Activated naive CD8-positive, alpha-beta T cell treated with anti-CD3 and anti-CD28 coated beads, Interleukin-2, amount 10 ng/mL, durations not matched to agents 7 days and 5 days (primary cell): ENCODE data around the gene FALEC. TPM values are rescaled to one million over a fixed set of nuclear protein-coding genes. Genes with fewer than 3 reads are reported as not detected.

Source experiments
- ATAC-seq: fragments of 150-1000 bp; cut with Tn5 transposase; one replicate; pipeline ENCODE4 v1.10.0; 2021; ENCODE audit warnings: low read depth, moderate library complexity
- POLR2A ChIA-PET: fragments of 350-600 bp; sonication (Branson Sonifier 250); formaldehyde crosslinking; loops from one replicate; lab custom pipeline; 2021; ENCODE audit warnings: antibody characterized with exemption; lab: Charles Lee
- DNase-seq: peaks from one replicate; pipeline ENCODE4 v3.0.0; 2021
- H3K27ac Mint-ChIP-seq: one replicate; pipeline ENCODE4 v1.8.0; 2022; ENCODE audit warnings: mild to moderate bottlenecking, mixed read lengths
- H3K27me3 Mint-ChIP-seq: one replicate; pipeline ENCODE4 v1.8.0; 2022; ENCODE audit warnings: mild to moderate bottlenecking, moderate library complexity, mixed read lengths
- H3K36me3 Mint-ChIP-seq: one replicate; pipeline ENCODE4 v1.8.0; 2021; ENCODE audit warnings: mild to moderate bottlenecking, mixed read lengths
- H3K4me1 Mint-ChIP-seq: one replicate; pipeline ENCODE4 v1.8.0; 2021; ENCODE audit warnings: mixed read lengths
- H3K4me3 Mint-ChIP-seq: one replicate; pipeline ENCODE4 v1.8.0; 2022; ENCODE audit warnings: mild to moderate bottlenecking, moderate library complexity, mixed read lengths
- H3K9me3 Mint-ChIP-seq: one replicate; pipeline ENCODE4 v1.8.0; 2021; ENCODE audit warnings: mixed read lengths
- total RNA-seq, 2 experiments: library from RNA; stranded (reverse); gene quantifications; one replicate each; pipeline ENCODE4 v1.2.3, GENCODE V29; 2021

FALEC gene
- total RNA-seq, 2 experiments from 2014 or later: 0.58 to 0.60 TPM

GRCh38 chr1:150486966-150487762 lies 28.4 kb upstream of the FALEC start, which contains the start of gene TARS2:
TARS2 (plus strand) TSS chr1:150487419; CDS start chr1:150487451, 32 bp downstream.
- peaks cover 11% of the 10 kb centered on the region for H3K4me1 Mint-ChIP-seq
- DNase-seq (peak; percentile 84), ATAC-seq (peak; percentile 100)
- H3K36me3 Mint-ChIP-seq: peaks cover 8% of the 10 kb centered on the region
- POLR2A ChIA-PET: interaction anchor here (0.7 to 3.0 kb wide), 10 partner anchors 10 to 254 kb away, joined by 3 to 20 read pairs (median 4); partner anchors contain the start of genes ENSA, FALEC and MCL1
- peak within 1 kb of the TSS; percentile 96 for H3K4me3 Mint-ChIP-seq
- H3K9me3 Mint-ChIP-seq: no peaks in the 10 kb centered on the region
- H3K27ac Mint-ChIP-seq: peak within 1 kb of the TSS; percentile 96
- no peaks in the 10 kb centered on the region for H3K27me3 Mint-ChIP-seq

GRCh38 chr1:150487763-150488115 lies 27.8 kb upstream of the FALEC start:
- Mint-ChIP-seq H3K36me3 (peaks cover 11% of the 10 kb centered on the region), H3K27me3 (no peaks in the 10 kb centered on the region), H3K4me1 (peaks cover 11% of the 10 kb centered on the region), H3K27ac (peak overlapping the region; percentile 96), H3K9me3 (no peaks in the 10 kb centered on the region), H3K4me3 (peak overlapping the region; percentile 96)
- DNase-seq: peak; percentile 25
- no peak for ATAC-seq
- POLR2A ChIA-PET: interaction anchor here (0.8 to 3.0 kb wide), 9 partner anchors 10 to 254 kb away, joined by 3 to 20 read pairs (median 4); partner anchors contain the start of genes FALEC and MCL1

DNA sequence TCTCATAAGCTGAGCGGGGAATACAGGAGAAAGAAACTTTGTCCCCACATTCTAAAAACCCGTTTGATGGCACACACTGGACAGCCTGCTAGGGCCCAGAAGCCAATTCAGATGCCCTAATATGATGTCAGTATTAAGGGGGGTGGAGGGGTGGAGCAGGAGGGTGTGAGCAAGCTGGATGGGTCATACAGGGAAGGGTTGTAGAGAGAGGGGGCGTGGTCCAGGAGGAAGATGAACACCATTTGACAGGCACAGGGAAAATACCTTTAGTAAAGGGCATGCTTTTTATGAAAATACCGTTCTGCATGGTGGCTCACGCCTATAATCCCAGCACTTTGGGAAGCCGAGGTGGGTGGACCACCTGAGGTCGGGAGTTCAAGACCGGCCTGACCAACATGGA lies 22.4 kb upstream of the FALEC start:
- ATAC-seq (no peak), DNase-seq (peak; percentile 3)
- Mint-ChIP-seq H3K27me3 (no peaks in the 10 kb centered on the region), H3K4me3 (no peak overlapping the region), H3K36me3 (peaks cover 31% of the 10 kb centered on the region), H3K27ac (no peak overlapping the region), H3K9me3 (no peaks in the 10 kb centered on the region), H3K4me1 (peaks cover 3% of the 10 kb centered on the region)
- POLR2A ChIA-PET: no interaction called here

DNA sequence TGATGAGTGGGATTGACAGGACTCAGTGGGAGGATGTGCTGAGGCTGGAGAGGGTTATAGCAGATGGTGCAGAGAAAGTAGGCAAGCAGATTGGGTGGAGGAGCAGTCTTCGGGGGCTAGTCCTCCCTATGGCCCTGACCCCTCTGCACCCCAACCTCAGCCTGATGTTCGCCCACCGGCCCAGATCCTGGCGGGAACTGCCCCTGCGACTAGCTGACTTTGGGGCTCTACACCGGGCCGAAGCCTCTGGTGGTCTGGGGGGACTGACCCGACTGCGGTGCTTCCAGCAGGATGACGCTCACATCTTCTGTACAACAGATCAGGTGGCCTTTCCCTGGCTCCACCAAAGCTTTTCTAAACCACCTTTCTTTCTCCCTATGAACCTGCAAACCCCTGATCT lies 17.2 kb upstream of the FALEC start:
- no peak overlapping the region for H3K27ac Mint-ChIP-seq
- no peak overlapping the region for H3K4me3 Mint-ChIP-seq
- peaks cover 32% of the 10 kb centered on the region for H3K36me3 Mint-ChIP-seq
- no peaks in the 10 kb centered on the region for H3K27me3 Mint-ChIP-seq
- POLR2A ChIA-PET: interaction anchor here (0.6 kb wide), 1 partner anchor 11 kb away, joined by 3 read pairs; the partner anchor contains the start of gene TARS2
- ATAC-seq (no peak), DNase-seq (peak; percentile 15)
- H3K4me1 Mint-ChIP-seq: no peaks in the 10 kb centered on the region
- H3K9me3 Mint-ChIP-seq: no peaks in the 10 kb centered on the region

- Mint-ChIP-seq H3K36me3 (peaks cover 15% of the 10 kb centered on the region), H3K27me3 (no peaks in the 10 kb centered on the region), H3K4me3 (no peak overlapping the region), H3K9me3 (no peaks in the 10 kb centered on the region), H3K27ac (no peak overlapping the region), H3K4me1 (peaks cover 4% of the 10 kb centered on the region)
- POLR2A ChIA-PET: interaction anchor here (0.6 kb wide), 1 partner anchor 10 kb away, joined by 3 read pairs; the partner anchor contains the start of gene FALEC
- ATAC-seq: no peak
- DNase-seq: no peak
These were observed 10.1 kb upstream of the FALEC start for GRCh38 chr1:150505431-150505830.

- no peak within 1 kb of the TSS for H3K4me3 Mint-ChIP-seq
- DNase-seq: no peak
- H3K36me3 Mint-ChIP-seq: peaks cover 10% of the 10 kb centered on the region
- ATAC-seq: peak; percentile 13
- peaks cover 4% of the 10 kb centered on the region for H3K4me1 Mint-ChIP-seq
- no peaks in the 10 kb centered on the region for H3K27me3 Mint-ChIP-seq
- POLR2A ChIA-PET: no interaction called here
- H3K9me3 Mint-ChIP-seq: no peaks in the 10 kb centered on the region
- H3K27ac Mint-ChIP-seq: no peak within 1 kb of the TSS
These were observed 7.4 kb upstream of the FALEC start, which contains the start of gene ECM1 for GRCh38 chr1:150507912-150508864. ECM1 (plus strand) TSS chr1:150508109; CDS start chr1:150508210, 101 bp downstream.

DNA sequence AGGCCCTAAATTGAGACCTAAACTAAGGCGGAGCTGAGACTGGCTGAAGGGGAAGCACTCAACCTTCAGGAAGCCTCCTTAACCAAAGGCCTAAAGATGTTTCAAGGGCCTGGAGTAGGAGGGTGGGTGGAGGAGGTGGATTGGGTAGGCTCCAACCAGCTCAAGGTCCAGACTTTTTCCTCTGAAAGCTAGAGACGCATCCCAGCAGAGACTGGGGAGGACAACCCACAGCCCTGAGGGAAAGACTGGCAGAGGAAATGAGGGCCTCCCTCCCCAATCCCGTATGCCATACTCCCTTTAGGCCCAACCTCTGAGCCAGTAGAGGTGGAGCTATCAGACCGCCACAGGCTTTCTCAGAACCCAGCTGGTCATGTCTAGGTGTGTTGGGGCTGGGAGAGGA lies 6.6 kb upstream of the FALEC start:
- no peak for DNase-seq
- Mint-ChIP-seq H3K9me3 (no peaks in the 10 kb centered on the region), H3K4me1 (peaks cover 6% of the 10 kb centered on the region), H3K36me3 (peaks cover 8% of the 10 kb centered on the region), H3K27me3 (no peaks in the 10 kb centered on the region), H3K27ac (no peak overlapping the region), H3K4me3 (no peak overlapping the region)
- no peak for ATAC-seq
- POLR2A ChIA-PET: no interaction called here

GRCh38 chr1:150511551-150511950 lies 4.0 kb upstream of the FALEC start:
- Mint-ChIP-seq H3K27me3 (no peaks in the 10 kb centered on the region), H3K27ac (no peak overlapping the region), H3K4me1 (peaks cover 13% of the 10 kb centered on the region), H3K9me3 (no peaks in the 10 kb centered on the region), H3K4me3 (no peak overlapping the region), H3K36me3 (peaks cover 1% of the 10 kb centered on the region)
- no peak for DNase-seq
- ATAC-seq: no peak
- POLR2A ChIA-PET: interaction anchor here (0.8 kb wide), 1 partner anchor 14 kb away, joined by 3 read pairs; no protein-coding TSS in a partner anchor

DNA sequence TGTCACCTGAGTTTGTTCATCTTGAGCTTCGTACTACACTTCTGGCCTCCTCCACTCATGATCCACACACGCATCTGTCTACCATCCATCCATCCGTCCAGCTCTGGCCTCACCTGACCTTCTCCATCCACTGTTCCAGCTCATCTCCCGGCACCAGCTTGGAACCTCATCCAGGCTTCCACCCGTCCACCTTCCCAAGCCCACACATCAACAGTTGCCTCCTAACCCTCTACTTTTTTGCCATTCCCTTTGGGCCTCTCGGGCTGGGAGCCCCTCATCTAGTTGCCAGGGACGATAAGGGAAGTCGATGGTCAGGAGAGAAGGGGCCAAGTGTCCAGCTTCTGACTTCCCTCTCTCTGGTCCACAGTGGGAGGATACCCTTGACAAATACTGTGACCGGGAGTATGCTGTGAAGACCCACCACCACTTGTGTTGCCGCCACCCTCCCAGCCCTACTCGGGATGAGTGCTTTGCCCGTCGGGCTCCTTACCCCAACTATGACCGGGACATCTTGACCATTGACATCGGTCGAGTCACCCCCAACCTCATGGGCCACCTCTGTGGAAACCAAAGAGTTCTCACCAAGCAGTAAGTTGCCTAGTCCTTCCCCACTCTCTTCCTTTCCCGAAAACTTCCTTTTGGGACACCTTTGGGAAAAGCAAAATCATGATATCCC lies 3.4 kb upstream of the FALEC start:
- DNase-seq (no peak), ATAC-seq (no peak)
- POLR2A ChIA-PET: interaction anchor here (0.6 to 0.8 kb wide), 2 partner anchors 15 to 30 kb away, joined by 3 read pairs; no protein-coding TSS in a partner anchor
- H3K4me3 Mint-ChIP-seq: no peak overlapping the region
- no peaks in the 10 kb centered on the region for H3K9me3 Mint-ChIP-seq
- no peaks in the 10 kb centered on the region for H3K27me3 Mint-ChIP-seq
- no peak overlapping the region for H3K27ac Mint-ChIP-seq
- H3K4me1 Mint-ChIP-seq: peaks cover 17% of the 10 kb centered on the region
- peaks cover 1% of the 10 kb centered on the region for H3K36me3 Mint-ChIP-seq

DNA sequence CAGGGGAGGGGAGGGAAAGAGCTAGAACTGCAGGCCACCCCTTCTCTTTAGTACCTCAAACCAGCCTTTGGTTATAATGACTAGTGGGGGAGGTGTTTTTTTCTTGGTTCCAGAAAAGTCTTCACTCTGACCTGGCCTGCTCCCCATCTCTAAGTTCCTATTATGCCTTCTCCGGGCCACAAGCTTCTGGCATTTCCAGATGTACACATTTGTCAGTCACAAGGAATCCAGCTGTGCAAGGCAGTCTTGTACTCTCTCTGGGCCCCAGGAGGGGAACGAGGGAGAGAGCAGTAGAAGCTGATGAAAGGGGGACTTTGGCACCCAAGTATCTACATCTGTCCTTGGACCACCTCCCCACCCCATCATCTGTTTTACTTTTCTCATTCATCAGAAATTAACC lies 2.7 kb upstream of the FALEC start:
- DNase-seq (no peak), ATAC-seq (no peak)
- no peaks in the 10 kb centered on the region for H3K9me3 Mint-ChIP-seq
- peaks cover 1% of the 10 kb centered on the region for H3K36me3 Mint-ChIP-seq
- H3K27ac Mint-ChIP-seq: no peak overlapping the region
- no peaks in the 10 kb centered on the region for H3K27me3 Mint-ChIP-seq
- H3K4me3 Mint-ChIP-seq: no peak overlapping the region
- POLR2A ChIA-PET: interaction anchor here (0.6 to 1.0 kb wide), 2 partner anchors 31 to 50 kb away, joined by 3 read pairs; no protein-coding TSS in a partner anchor
- peaks cover 14% of the 10 kb centered on the region for H3K4me1 Mint-ChIP-seq

DNA sequence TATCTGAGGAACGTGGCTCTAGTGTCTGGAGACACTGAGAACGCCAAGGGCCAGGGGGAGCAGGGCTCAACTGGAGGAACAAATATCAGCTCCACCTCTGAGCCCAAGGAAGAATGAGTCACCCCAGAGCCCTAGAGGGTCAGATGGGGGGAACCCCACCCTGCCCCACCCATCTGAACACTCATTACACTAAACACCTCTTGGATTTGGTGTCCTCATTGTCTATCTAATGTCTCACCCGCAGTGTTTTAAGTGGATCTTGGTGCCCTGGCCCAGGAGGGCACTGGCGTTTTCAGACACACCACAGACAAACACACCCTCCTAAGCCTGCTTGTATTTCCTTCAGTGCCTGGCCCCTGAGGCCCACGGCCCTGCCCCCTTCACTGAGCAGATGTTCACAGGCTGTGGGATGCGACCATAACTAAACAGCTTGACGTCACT lies 2.2 kb upstream of the FALEC start:
- Mint-ChIP-seq H3K27ac (no peak overlapping the region), H3K9me3 (no peaks in the 10 kb centered on the region), H3K27me3 (peaks cover 3% of the 10 kb centered on the region), H3K36me3 (peaks cover 1% of the 10 kb centered on the region), H3K4me1 (peaks cover 12% of the 10 kb centered on the region), H3K4me3 (no peak overlapping the region)
- POLR2A ChIA-PET: interaction anchor here (1.0 kb wide), 1 partner anchor 49 kb away, joined by 3 read pairs; no protein-coding TSS in a partner anchor
- ATAC-seq: no peak
- no peak for DNase-seq

GRCh38 chr1:150514260-150514659 lies 1.3 kb upstream of the FALEC start:
- peaks cover 12% of the 10 kb centered on the region for H3K4me1 Mint-ChIP-seq

More at GRCh38 chr1:150514260-150514659, 1.3 kb upstream of the FALEC start:
- Mint-ChIP-seq H3K27me3 (peaks cover 3% of the 10 kb centered on the region), H3K27ac (no peak overlapping the region), H3K9me3 (no peaks in the 10 kb centered on the region), H3K36me3 (peaks cover 1% of the 10 kb centered on the region), H3K4me3 (peak overlapping the region; percentile 63)
- POLR2A ChIA-PET: interaction anchor here (0.7 to 3.6 kb wide), 3 partner anchors 27 to 254 kb away, joined by 3 to 20 read pairs (median 6); partner anchors contain the start of genes MCL1 and TARS2
- ATAC-seq: no peak
- DNase-seq: no peak
